T-helper 1 cell treated with Interleukin-12 subunit alpha and Interleukin-12 subunit beta and Interleukin-4 antibody, amounts not matched to agents 30 μg/mL and 1 μg/mL, for 36 hours (primary cell): ENCODE measurements around the gene FN1.

ENCODE experiments used
- H3K27ac Mint-ChIP-seq: one replicate; pipeline ENCODE4 v1.8.0; 2021; ENCODE audit warnings: mild to moderate bottlenecking, mixed read lengths
- H3K27me3 Mint-ChIP-seq: one replicate; pipeline ENCODE4 v1.8.0; 2021; ENCODE audit warnings: low read depth, mixed read lengths
- H3K36me3 Mint-ChIP-seq: one replicate; pipeline ENCODE4 v1.8.0; 2021; ENCODE audit warnings: low read depth, mixed read lengths
- H3K4me1 Mint-ChIP-seq: one replicate; pipeline ENCODE4 v1.8.0; 2021; ENCODE audit warnings: low read depth, mixed read lengths
- H3K4me3 Mint-ChIP-seq: one replicate; pipeline ENCODE4 v1.8.0; 2021; ENCODE audit warnings: mild to moderate bottlenecking, moderate library complexity, mixed read lengths
- H3K9me3 Mint-ChIP-seq: one replicate; pipeline ENCODE4 v1.8.0; 2021; ENCODE audit warnings: mixed read lengths

FN1 gene

GRCh38 chr2:215421859-215422461 lies 13.9 kb downstream of the FN1 start:
- H3K4me3 Mint-ChIP-seq: no peak overlapping the region
- H3K27me3 Mint-ChIP-seq: peaks cover 35% of the 10 kb centered on the region
- H3K9me3 Mint-ChIP-seq: no peaks in the 10 kb centered on the region
- H3K36me3 Mint-ChIP-seq: no peaks in the 10 kb centered on the region
- H3K27ac Mint-ChIP-seq: no peak overlapping the region
- H3K4me1 Mint-ChIP-seq: no peaks in the 10 kb centered on the region

- H3K36me3 Mint-ChIP-seq: no peaks in the 10 kb centered on the region
- no peaks in the 10 kb centered on the region for H3K4me1 Mint-ChIP-seq
- H3K27ac Mint-ChIP-seq: no peak overlapping the region
- peaks cover 35% of the 10 kb centered on the region for H3K27me3 Mint-ChIP-seq
- H3K4me3 Mint-ChIP-seq: no peak overlapping the region
- H3K9me3 Mint-ChIP-seq: no peaks in the 10 kb centered on the region
Observed at GRCh38 chr2:215420471-215420935, 15.4 kb downstream of the FN1 start.

- no peak overlapping the region for H3K27ac Mint-ChIP-seq
- no peaks in the 10 kb centered on the region for H3K9me3 Mint-ChIP-seq
- peaks cover 33% of the 10 kb centered on the region for H3K27me3 Mint-ChIP-seq
- H3K4me1 Mint-ChIP-seq: no peaks in the 10 kb centered on the region
- no peak overlapping the region for H3K4me3 Mint-ChIP-seq
- H3K36me3 Mint-ChIP-seq: no peaks in the 10 kb centered on the region
Observed at GRCh38 chr2:215419769-215420470, 15.9 kb downstream of the FN1 start.

- H3K27ac Mint-ChIP-seq: no peak overlapping the region
- H3K4me1 Mint-ChIP-seq: no peaks in the 10 kb centered on the region
- H3K36me3 Mint-ChIP-seq: no peaks in the 10 kb centered on the region
- peaks cover 32% of the 10 kb centered on the region for H3K27me3 Mint-ChIP-seq
- H3K4me3 Mint-ChIP-seq: no peak overlapping the region
- H3K9me3 Mint-ChIP-seq: no peaks in the 10 kb centered on the region
Observed at GRCh38 chr2:215419113-215419512, 16.8 kb downstream of the FN1 start.

GRCh38 chr2:215418064-215418963 lies 17.6 kb downstream of the FN1 start:
- no peak overlapping the region for H3K4me3 Mint-ChIP-seq
- H3K27ac Mint-ChIP-seq: no peak overlapping the region
- no peaks in the 10 kb centered on the region for H3K36me3 Mint-ChIP-seq
- H3K4me1 Mint-ChIP-seq: no peaks in the 10 kb centered on the region
- no peaks in the 10 kb centered on the region for H3K9me3 Mint-ChIP-seq
- peaks cover 27% of the 10 kb centered on the region for H3K27me3 Mint-ChIP-seq

- H3K36me3 Mint-ChIP-seq: no peaks in the 10 kb centered on the region
- peaks cover 30% of the 10 kb centered on the region for H3K27me3 Mint-ChIP-seq
- no peaks in the 10 kb centered on the region for H3K9me3 Mint-ChIP-seq
Observed at GRCh38 chr2:215417400-215417951, 18.4 kb downstream of the FN1 start.

GRCh38 chr2:215416656-215417055 lies 19.2 kb downstream of the FN1 start:
- H3K4me1 Mint-ChIP-seq: no peaks in the 10 kb centered on the region
- peaks cover 25% of the 10 kb centered on the region for H3K27me3 Mint-ChIP-seq
- H3K4me3 Mint-ChIP-seq: no peak overlapping the region

More at GRCh38 chr2:215417400-215417951, 18.4 kb downstream of the FN1 start:
- H3K27ac Mint-ChIP-seq: no peak overlapping the region
- no peaks in the 10 kb centered on the region for H3K4me1 Mint-ChIP-seq
- no peak overlapping the region for H3K4me3 Mint-ChIP-seq

GRCh38 chr2:215415820-215416577 lies 19.9 kb downstream of the FN1 start:
- Mint-ChIP-seq H3K4me3 (no peak overlapping the region), H3K27me3 (peaks cover 23% of the 10 kb centered on the region), H3K4me1 (peaks cover 2% of the 10 kb centered on the region), H3K9me3 (no peaks in the 10 kb centered on the region), H3K27ac (no peak overlapping the region), H3K36me3 (no peaks in the 10 kb centered on the region)

More at GRCh38 chr2:215416656-215417055, 19.2 kb downstream of the FN1 start:
- Mint-ChIP-seq H3K27ac (no peak overlapping the region), H3K9me3 (no peaks in the 10 kb centered on the region), H3K36me3 (no peaks in the 10 kb centered on the region)

GRCh38 chr2:215415218-215415617 lies 20.6 kb downstream of the FN1 start:
- Mint-ChIP-seq H3K27ac (no peak overlapping the region), H3K36me3 (peaks cover 2% of the 10 kb centered on the region), H3K27me3 (peaks cover 18% of the 10 kb centered on the region), H3K9me3 (no peaks in the 10 kb centered on the region), H3K4me1 (peaks cover 6% of the 10 kb centered on the region), H3K4me3 (no peak overlapping the region)

- Mint-ChIP-seq H3K4me3 (no peak overlapping the region), H3K36me3 (peaks cover 2% of the 10 kb centered on the region), H3K27me3 (peaks cover 18% of the 10 kb centered on the region), H3K4me1 (peaks cover 7% of the 10 kb centered on the region), H3K9me3 (no peaks in the 10 kb centered on the region), H3K27ac (no peak overlapping the region)
Observed at GRCh38 chr2:215414674-215415073, 21.2 kb downstream of the FN1 start.

- Mint-ChIP-seq H3K27ac (no peak overlapping the region), H3K36me3 (peaks cover 2% of the 10 kb centered on the region), H3K4me1 (peaks cover 14% of the 10 kb centered on the region), H3K9me3 (no peaks in the 10 kb centered on the region), H3K4me3 (no peak overlapping the region), H3K27me3 (peaks cover 18% of the 10 kb centered on the region)
Observed at GRCh38 chr2:215413974-215414373, 21.9 kb downstream of the FN1 start.

- peaks cover 18% of the 10 kb centered on the region for H3K4me1 Mint-ChIP-seq
- H3K4me3 Mint-ChIP-seq: no peak overlapping the region
- H3K36me3 Mint-ChIP-seq: peaks cover 3% of the 10 kb centered on the region
- no peaks in the 10 kb centered on the region for H3K9me3 Mint-ChIP-seq
- peaks cover 18% of the 10 kb centered on the region for H3K27me3 Mint-ChIP-seq
- no peak overlapping the region for H3K27ac Mint-ChIP-seq
Observed at GRCh38 chr2:215413484-215413777, 22.4 kb downstream of the FN1 start.

GRCh38 chr2:215411941-215412743 lies 23.7 kb downstream of the FN1 start:
- H3K27me3 Mint-ChIP-seq: peaks cover 13% of the 10 kb centered on the region
- H3K4me3 Mint-ChIP-seq: no peak overlapping the region
- H3K4me1 Mint-ChIP-seq: peaks cover 19% of the 10 kb centered on the region
- no peak overlapping the region for H3K27ac Mint-ChIP-seq
- peaks cover 3% of the 10 kb centered on the region for H3K36me3 Mint-ChIP-seq
- no peaks in the 10 kb centered on the region for H3K9me3 Mint-ChIP-seq
